HEK293 (cell line): ENCODE measurements around the gene IREB2.

Experiments
- AEBP2 ChIP-seq: fragments of 450-650 bp; formaldehyde crosslinking; IDR thresholded peaks from 2 replicates; pipeline ENCODE4 v1.5.1; 2016; ENCODE audit warnings: missing biosample characterization, missing genetic modification characterization, borderline replicate concordance
- EGR2 ChIP-seq: fragments of 450-650 bp; formaldehyde crosslinking; IDR thresholded peaks from 2 replicates; pipeline ENCODE4 v1.5.1; 2016; ENCODE audit warnings: low read depth, missing biosample characterization, missing genetic modification characterization
- FEZF1 ChIP-seq: fragments of 450-650 bp; formaldehyde crosslinking; IDR thresholded peaks from 2 replicates; pipeline ENCODE4 v1.5.1; 2016; ENCODE audit warnings: missing biosample characterization, missing genetic modification characterization
- IKZF3 ChIP-seq: fragments of 450-650 bp; IDR thresholded peaks from 2 replicates; pipeline ENCODE4 v1.5.0; 2018; ENCODE audit warnings: missing biosample characterization, mild to moderate bottlenecking, missing genetic modification characterization, moderate library complexity
- KLF7 ChIP-seq: fragments of 450-650 bp; formaldehyde crosslinking; IDR thresholded peaks from 2 replicates; pipeline ENCODE4 v1.5.1; 2016; ENCODE audit warnings: missing biosample characterization, missing genetic modification characterization, borderline replicate concordance
- MZF1 ChIP-seq: fragments of 450-650 bp; formaldehyde crosslinking; IDR thresholded peaks from 2 replicates; pipeline ENCODE4 v1.5.1; 2017; ENCODE audit warnings: missing biosample characterization, missing genetic modification characterization, borderline replicate concordance
- PBX3 ChIP-seq: sonication (generic); formaldehyde crosslinking; IDR thresholded peaks from 2 replicates; pipeline ENCODE4 v1.8.1; 2022; ENCODE audit warnings: mild to moderate bottlenecking, moderate library complexity, missing genetic modification reagents
- RBAK ChIP-seq: fragments of 450-650 bp; formaldehyde crosslinking; IDR thresholded peaks from 2 replicates; pipeline ENCODE4 v1.5.1; 2016; ENCODE audit warnings: missing biosample characterization, missing genetic modification characterization
- SALL2 ChIP-seq: fragments of 450-650 bp; formaldehyde crosslinking; IDR thresholded peaks from 2 replicates; pipeline ENCODE4 v1.5.0; 2017; ENCODE audit warnings: missing biosample characterization, mild to moderate bottlenecking, missing genetic modification characterization, borderline replicate concordance
- SP3 ChIP-seq: fragments of 450-650 bp; formaldehyde crosslinking; IDR thresholded peaks from 2 replicates; pipeline ENCODE4 v1.5.1; 2016; ENCODE audit warnings: missing biosample characterization, missing genetic modification characterization
- TCF7L2 ChIP-seq: IDR thresholded peaks from 2 replicates; pipeline ENCODE4 v1.6.1; 2011; ENCODE audit warnings: low read depth, mild to moderate bottlenecking, inconsistent platforms, low read length, moderate library complexity, borderline replicate concordance
- YY2 ChIP-seq: fragments of 450-650 bp; formaldehyde crosslinking; IDR thresholded peaks from 2 replicates; pipeline ENCODE4 v1.5.1; 2016; ENCODE audit warnings: missing biosample characterization, missing genetic modification characterization
- ZBTB17 ChIP-seq: fragments of 450-650 bp; formaldehyde crosslinking; IDR thresholded peaks from 2 replicates; pipeline ENCODE4 v1.5.1; 2016; ENCODE audit warnings: missing biosample characterization, missing genetic modification characterization
- ZFP41 ChIP-seq: fragments of 450-650 bp; formaldehyde crosslinking; IDR thresholded peaks from 2 replicates; pipeline ENCODE4 v1.5.1; 2016; ENCODE audit warnings: missing biosample characterization, missing genetic modification characterization, borderline replicate concordance
- ZNF114 ChIP-seq: fragments of 450-650 bp; formaldehyde crosslinking; IDR thresholded peaks from 2 replicates; pipeline ENCODE4 v1.5.0; 2017; ENCODE audit warnings: missing biosample characterization, missing genetic modification characterization
- ZNF157 ChIP-seq: fragments of 450-650 bp; formaldehyde crosslinking; IDR thresholded peaks from 2 replicates; pipeline ENCODE4 v1.5.1; 2016; ENCODE audit warnings: missing biosample characterization, missing genetic modification characterization
- ZNF19 ChIP-seq: fragments of 450-650 bp; formaldehyde crosslinking; IDR thresholded peaks from 2 replicates; pipeline ENCODE4; 2016; ENCODE audit warnings: missing biosample characterization, missing genetic modification characterization, low read depth
- ZNF223 ChIP-seq: fragments of 450-650 bp; formaldehyde crosslinking; IDR thresholded peaks from 2 replicates; pipeline ENCODE4 v1.5.1; 2016; ENCODE audit warnings: missing biosample characterization, missing genetic modification characterization
- ZNF24 ChIP-seq: fragments of 450-650 bp; formaldehyde crosslinking; IDR thresholded peaks from 2 replicates; pipeline ENCODE4 v1.5.1; 2016; ENCODE audit warnings: missing biosample characterization, missing genetic modification characterization
- ZNF248 ChIP-seq: fragments of 450-650 bp; formaldehyde crosslinking; IDR thresholded peaks from 2 replicates; pipeline ENCODE4 v1.5.1; 2017; ENCODE audit warnings: missing biosample characterization, missing genetic modification characterization
- ZNF335 ChIP-seq: fragments of 450-650 bp; formaldehyde crosslinking; conservative IDR thresholded peaks from 2 replicates; pipeline ENCODE4 v1.5.1; 2016; ENCODE audit warnings: missing biosample characterization, missing genetic modification characterization
- ZNF350 ChIP-seq: fragments of 450-650 bp; formaldehyde crosslinking; IDR thresholded peaks from 2 replicates; pipeline ENCODE4 v1.5.0; 2017; ENCODE audit warnings: missing biosample characterization, mild to moderate bottlenecking, missing genetic modification characterization
- ZNF426 ChIP-seq: fragments of 450-650 bp; formaldehyde crosslinking; IDR thresholded peaks from 2 replicates; pipeline ENCODE4 v1.5.1; 2017; ENCODE audit warnings: missing biosample characterization, missing genetic modification characterization, mild to moderate bottlenecking, inconsistent platforms, moderate library complexity
- ZNF530 ChIP-seq: fragments of 450-650 bp; formaldehyde crosslinking; IDR thresholded peaks from 2 replicates; pipeline ENCODE4 v1.5.1; 2016; ENCODE audit warnings: low read depth, missing biosample characterization, missing genetic modification characterization
- ZNF561 ChIP-seq: fragments of 450-650 bp; IDR thresholded peaks from 2 replicates; pipeline ENCODE4 v1.5.1; 2018; ENCODE audit warnings: missing biosample characterization, missing genetic modification characterization, borderline replicate concordance
- ZNF623 ChIP-seq: fragments of 450-650 bp; formaldehyde crosslinking; IDR thresholded peaks from 2 replicates; pipeline ENCODE4 v1.5.1; 2016; ENCODE audit warnings: missing biosample characterization, missing genetic modification characterization
- ZNF654 ChIP-seq: fragments of 450-650 bp; formaldehyde crosslinking; IDR thresholded peaks from 2 replicates; pipeline ENCODE4 v1.5.1; 2016; ENCODE audit warnings: low read depth, missing biosample characterization, missing genetic modification characterization
- ZNF692 ChIP-seq: fragments of 450-650 bp; formaldehyde crosslinking; IDR thresholded peaks from 2 replicates; pipeline ENCODE4 v1.5.1; 2016; ENCODE audit warnings: missing biosample characterization, missing genetic modification characterization
- TF ChIP-seq, protein P1 (sequence below): fragments of 450-650 bp; formaldehyde crosslinking; IDR thresholded peaks from 2 replicates; pipeline ENCODE4 v1.5.1; 2016; ENCODE audit warnings: missing biosample characterization, missing genetic modification characterization
- TF ChIP-seq, protein P2 (sequence below): fragments of 450-650 bp; formaldehyde crosslinking; IDR thresholded peaks from 2 replicates; pipeline ENCODE4 v1.5.1; 2016; ENCODE audit warnings: missing biosample characterization, missing genetic modification characterization
- TF ChIP-seq, protein P3 (sequence below): fragments of 450-650 bp; formaldehyde crosslinking; IDR thresholded peaks from 2 replicates; pipeline ENCODE4; 2016; ENCODE audit warnings: missing biosample characterization, missing genetic modification characterization
- TF ChIP-seq, protein P4 (sequence below): fragments of 450-650 bp; formaldehyde crosslinking; IDR thresholded peaks from 2 replicates; pipeline ENCODE4 v1.5.1; 2017; ENCODE audit warnings: missing biosample characterization, missing genetic modification characterization

Gene IREB2

GRCh38 chr15:78437762-78438618, at the start of gene IREB2 (continued):
- TF ChIP-seq, protein P1, sequence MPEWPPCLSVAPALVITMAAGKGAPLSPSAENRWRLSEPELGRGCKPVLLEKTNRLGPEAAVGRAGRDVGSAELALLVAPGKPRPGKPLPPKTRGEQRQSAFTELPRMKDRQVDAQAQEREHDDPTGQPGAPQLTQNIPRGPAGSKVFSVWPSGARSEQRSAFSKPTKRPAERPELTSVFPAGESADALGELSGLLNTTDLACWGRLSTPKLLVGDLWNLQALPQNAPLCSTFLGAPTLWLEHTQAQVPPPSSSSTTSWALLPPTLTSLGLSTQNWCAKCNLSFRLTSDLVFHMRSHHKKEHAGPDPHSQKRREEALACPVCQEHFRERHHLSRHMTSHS (tag by site-specific recombination) = no peak
- TF ChIP-seq TCF7L2 (no peak), KLF7 (peak; percentile 82; the same call in 1 of the 2 replicates), FEZF1 (tag by site-specific recombination) (no peak), ZNF654 (no peak), ZNF114 (tag by site-specific recombination) (no peak), ZNF248 (no peak), PBX3 (CRISPR knock-in tag) (0 out of 2 replicates have a peak, but pooled peaks have one; percentile 78), ZNF19 (tag by site-specific recombination) (no peak), ZNF335 (peak; percentile 85; the same call in 1 of the 2 replicates), ZNF692 (peak; percentile 61), AEBP2 (tag by site-specific recombination) (no peak), ZNF350 (tag by site-specific recombination) (no peak), SALL2 (tag by site-specific recombination) (no peak), YY2 (peak; percentile 79), RBAK (tag by site-specific recombination) (no peak), ZFP41 (tag by site-specific recombination) (no peak), ZNF24 (peak; percentile 99), EGR2 (tag by site-specific recombination) (peak; percentile 96), ZBTB17 (tag by site-specific recombination) (peak; percentile 85), ZNF426 (tag by site-specific recombination) (no peak), IKZF3 (tag by site-specific recombination) (peak; percentile 46; the same call in 1 of the 2 replicates), ZNF157 (no peak), MZF1 (tag by site-specific recombination) (peak; percentile 43; the same call in 1 of the 2 replicates), ZNF530 (no peak), ZNF561 (tag by site-specific recombination) (peak; percentile 85; the same call in 1 of the 2 replicates), SP3 (tag by site-specific recombination) (peak; percentile 98), ZNF623 (tag by site-specific recombination) (no peak), ZNF223 (tag by site-specific recombination) (no peak)
- TF ChIP-seq, protein P2, sequence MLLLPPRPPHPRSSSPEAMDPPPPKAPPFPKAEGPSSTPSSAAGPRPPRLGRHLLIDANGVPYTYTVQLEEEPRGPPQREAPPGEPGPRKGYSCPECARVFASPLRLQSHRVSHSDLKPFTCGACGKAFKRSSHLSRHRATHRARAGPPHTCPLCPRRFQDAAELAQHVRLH (tag by site-specific recombination) = peak; percentile 46; the same call in 1 of the 2 replicates
- TF ChIP-seq, protein P3, sequence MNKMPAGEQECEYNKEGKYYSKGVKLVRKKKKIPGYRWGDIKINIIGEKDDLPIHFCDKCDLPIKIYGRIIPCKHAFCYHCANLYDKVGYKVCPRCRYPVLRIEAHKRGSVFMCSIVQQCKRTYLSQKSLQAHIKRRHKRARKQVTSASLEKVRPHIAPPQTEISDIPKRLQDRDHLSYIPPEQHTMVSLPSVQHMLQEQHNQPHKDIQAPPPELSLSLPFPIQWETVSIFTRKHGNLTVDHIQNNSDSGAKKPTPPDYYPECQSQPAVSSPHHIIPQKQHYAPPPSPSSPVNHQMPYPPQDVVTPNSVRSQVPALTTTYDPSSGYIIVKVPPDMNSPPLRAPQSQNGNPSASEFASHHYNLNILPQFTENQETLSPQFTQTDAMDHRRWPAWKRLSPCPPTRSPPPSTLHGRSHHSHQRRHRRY (tag by site-specific recombination) = no peak
- TF ChIP-seq, protein P4, sequence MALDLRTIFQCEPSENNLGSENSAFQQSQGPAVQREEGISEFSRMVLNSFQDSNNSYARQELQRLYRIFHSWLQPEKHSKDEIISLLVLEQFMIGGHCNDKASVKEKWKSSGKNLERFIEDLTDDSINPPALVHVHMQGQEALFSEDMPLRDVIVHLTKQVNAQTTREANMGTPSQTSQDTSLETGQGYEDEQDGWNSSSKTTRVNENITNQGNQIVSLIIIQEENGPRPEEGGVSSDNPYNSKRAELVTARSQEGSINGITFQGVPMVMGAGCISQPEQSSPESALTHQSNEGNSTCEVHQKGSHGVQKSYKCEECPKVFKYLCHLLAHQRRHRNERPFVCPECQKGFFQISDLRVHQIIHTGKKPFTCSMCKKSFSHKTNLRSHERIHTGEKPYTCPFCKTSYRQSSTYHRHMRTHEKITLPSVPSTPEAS (tag by site-specific recombination) = no peak
